Stimulated activated CD4-positive, alpha-beta T cell treated with anti-CD3 and anti-CD28 coated beads, Interleukin-2, amount 100 ng/mL, for 4 hours (primary cell): ENCODE measurements around the gene CDHR3.

Experiments used
- DNase-seq: peaks from one replicate; pipeline ENCODE4 v3.0.0-alpha.2; 2020; ENCODE audit warnings: low read depth

The CDHR3 gene

DNA sequence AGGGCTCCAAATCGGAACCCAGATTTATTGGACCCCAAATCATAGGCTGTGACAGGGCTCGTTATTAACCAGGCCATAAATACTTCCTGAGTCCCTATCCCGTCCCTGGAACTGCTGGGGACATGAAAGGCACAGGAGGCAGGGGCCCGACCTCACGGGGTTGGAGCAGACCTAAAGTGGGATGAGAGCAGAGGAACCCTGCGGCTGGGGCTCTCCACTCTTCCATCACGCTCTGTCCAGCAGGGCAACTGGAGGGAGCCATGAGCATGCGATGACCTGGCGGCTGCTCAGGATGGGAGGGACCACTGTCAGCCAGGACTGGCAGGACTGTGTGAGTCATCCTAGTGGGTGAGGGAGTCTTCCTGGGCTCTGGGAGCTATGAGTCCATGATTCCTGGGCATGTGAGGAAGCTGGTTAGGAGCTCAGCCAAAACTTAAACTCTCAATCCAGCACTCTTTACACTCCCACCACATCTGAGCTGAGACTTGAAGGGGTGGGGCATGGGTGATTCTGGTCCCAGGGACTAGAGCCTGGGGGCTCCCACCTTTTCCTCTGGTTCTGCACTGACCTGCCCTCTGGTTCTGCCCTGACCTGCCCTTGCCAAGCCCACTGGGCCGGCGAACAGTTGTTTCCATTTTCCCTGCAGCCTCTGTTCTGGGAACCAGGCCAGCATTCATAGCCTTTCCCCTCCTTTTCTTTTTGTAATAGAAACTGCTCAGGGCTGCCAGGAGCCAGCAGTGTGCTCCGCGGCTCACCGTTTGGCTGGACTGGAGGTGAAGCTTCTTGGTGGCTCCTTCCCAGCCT, 101.9 kb downstream of the CDHR3 start:
- DNase-seq = no peak

DNA sequence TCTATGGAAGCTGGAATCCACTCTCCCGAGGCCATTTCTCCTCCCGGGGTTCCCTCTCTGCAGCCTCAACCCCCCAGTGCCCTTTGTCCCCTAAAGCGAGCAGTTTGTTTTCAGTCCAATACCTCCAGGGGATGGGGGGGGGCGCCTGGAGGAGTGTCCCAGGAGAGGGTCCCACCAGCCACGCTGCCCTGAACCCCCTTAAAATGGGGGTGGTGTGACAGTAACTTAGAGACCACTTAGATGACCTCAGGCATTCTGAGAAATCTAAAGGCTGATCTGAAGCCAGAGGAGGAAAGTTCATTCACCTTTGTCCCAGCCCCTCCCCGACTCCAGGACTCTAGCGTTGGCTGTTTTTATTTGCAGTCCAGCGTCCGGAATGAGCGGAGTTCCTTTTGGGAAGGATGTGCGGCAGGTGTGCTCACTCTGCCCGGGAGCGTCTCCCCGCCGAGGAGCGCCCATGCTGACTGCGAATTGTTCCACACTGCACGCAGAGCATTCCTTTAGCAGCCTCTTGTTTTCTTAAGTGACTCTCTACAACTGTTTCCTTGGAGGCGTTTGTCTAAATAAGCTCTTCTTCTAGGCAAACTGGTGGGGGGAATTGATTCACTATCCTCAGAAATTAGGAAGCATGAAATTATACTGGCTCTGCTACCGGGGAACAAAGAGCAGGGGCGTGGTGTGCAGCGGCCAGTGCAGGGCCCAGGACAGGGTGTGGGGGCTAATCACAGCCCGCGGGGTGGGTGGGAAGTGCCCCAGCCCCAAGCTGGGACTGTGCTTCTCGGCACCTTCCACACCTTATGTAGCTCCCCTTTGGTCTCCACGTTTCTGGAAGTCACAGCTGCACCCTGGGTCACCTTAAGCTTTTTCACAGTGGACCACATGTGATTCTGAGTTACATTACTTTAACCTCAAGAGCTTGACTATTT, 102.8 kb downstream of the CDHR3 start:
- DNase-seq = no peak

DNA sequence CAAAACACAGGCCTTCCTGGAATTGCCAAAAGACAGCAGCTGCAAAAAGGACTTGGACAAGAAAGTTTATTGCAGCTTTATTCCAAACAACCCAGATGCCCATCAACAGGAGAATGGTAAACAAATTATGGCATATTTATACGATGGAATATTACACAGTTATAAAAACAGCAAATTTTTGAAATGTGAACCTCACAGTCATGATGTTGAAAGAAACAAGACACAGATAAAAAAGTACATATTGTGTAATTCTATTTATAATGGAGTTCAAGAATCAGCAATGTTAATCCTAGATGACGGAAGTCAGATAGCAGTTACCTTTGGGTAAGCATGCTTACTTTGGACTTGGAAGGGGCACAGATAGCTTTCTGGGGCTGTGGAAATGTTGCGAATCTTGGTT, 104.6 kb downstream of the CDHR3 start:
- DNase-seq = no peak

DNA sequence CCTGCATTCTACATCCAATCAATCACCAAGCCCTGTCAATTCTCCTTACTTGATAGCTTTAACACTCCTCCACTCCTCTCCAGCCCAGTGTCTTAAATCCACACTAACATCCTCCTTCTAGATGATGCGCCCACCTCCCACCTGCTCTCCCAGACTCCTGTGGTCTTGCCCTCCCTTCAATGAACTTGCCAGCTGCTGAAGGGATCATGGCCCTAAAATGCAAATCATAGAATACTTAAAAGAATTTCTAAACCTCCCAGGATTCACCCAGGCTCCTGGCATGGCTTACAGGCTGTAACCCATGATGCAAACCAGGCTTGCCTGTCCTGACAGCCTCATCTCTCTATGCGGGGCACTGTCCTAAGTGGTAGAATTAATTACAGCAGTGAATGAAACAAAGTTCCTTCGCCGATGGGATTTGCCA, 105.5 kb downstream of the CDHR3 start:
- DNase-seq = no peak

DNA sequence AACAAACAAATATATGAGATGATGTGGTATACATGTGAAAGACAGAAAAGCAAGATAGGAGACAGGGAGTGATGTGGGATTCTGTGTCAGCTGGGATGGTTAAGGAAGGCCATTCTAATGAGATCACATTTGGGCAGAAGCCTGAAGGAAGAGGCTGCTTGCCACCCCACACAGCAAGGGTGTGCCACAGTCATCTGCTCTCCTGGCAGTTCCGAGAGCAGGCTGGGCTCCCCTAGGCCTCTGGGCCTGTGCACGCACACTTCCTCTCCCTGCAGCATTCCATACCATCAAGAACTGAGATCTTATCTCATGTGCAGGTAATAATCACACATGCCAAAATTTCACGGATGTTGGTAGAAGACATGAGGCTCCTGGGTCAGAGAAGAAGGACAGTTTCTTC, 105.9 kb downstream of the CDHR3 start:
- no peak for DNase-seq

DNA sequence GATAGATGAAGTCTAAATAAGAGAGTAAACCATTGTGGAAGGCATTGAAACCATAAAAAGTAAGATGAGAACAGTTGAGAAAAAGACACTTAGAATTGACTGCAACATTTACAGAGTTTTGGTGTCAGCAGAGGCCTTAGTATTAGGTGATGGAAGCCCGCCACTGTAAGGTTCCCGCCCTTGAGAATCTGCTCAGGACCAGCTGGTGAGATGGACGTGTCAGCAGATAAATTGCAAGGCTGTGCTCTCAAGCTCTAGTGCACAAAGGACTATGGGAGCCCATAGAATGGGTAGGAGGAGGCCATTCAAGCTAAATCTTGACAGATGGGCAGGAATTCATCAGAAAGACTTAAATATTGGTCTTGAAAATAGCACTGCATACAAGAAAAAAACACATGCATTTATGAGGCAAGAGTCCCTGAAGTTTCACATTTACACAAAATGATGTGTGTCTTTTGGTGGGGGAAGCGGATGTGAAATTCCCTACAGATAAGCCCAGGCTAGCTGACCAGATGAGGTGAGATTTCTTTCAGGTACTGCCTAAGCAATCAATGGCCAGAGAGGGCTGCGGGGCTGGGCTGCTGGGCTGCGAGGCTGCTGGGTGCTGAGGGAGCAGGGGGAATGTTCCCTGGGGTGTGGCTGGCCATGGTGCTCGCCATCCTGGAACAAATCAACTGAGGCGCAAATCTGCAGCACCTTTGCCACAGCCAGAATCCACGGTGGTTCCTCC, 106.6 kb downstream of the CDHR3 start:
- no peak for DNase-seq

DNA sequence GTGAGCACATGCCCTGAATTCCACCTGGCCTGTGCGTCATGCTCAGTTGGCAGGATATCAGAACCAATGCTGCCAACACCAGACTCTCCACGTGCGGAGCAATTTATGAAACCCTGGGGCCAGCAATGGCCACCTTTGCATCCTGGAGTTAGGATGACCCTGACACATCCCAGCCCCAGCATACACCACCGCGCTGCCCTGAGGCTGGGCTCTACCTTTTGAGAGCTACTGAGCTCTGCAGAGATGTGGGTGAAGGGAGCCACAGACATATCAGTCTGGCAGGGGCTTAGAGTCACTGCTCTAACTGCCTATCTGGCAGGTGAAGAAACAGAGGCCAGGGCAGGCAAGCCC, 107.1 kb downstream of the CDHR3 start:
- DNase-seq = no peak

DNA sequence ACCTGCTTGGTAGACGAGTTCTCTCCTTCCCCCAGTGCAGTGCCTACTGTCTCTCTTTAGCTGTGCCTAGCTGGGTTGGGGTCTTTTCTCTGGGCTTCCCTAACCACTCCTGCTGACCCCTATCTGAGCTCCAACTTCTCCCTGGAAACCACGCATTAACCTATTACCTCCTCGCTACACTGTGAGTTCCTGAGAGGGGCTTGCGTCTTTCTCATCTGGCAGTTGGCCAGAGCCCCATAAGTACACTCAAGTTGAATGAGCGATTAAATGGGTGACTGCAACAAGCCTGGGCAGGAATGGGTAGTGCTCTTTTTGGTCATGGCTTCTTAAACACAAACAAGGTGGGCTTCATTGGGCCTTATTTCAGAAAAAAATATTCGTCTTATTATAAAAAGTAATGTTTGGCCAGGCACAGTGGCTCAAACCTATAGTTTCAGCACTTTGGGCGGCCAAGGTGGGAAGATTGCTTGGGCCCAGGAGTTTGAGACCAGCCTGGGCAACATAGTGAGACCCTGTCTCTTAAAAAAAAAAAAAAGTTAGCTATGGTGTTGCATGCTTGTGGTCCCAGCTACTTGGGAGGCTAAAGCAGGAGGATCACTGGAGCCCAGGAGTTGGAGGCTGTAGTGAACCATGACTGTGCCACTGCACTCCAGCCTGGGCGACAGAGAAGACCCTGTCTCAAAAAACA, 107.6 kb downstream of the CDHR3 start:
- DNase-seq = no peak

DNA sequence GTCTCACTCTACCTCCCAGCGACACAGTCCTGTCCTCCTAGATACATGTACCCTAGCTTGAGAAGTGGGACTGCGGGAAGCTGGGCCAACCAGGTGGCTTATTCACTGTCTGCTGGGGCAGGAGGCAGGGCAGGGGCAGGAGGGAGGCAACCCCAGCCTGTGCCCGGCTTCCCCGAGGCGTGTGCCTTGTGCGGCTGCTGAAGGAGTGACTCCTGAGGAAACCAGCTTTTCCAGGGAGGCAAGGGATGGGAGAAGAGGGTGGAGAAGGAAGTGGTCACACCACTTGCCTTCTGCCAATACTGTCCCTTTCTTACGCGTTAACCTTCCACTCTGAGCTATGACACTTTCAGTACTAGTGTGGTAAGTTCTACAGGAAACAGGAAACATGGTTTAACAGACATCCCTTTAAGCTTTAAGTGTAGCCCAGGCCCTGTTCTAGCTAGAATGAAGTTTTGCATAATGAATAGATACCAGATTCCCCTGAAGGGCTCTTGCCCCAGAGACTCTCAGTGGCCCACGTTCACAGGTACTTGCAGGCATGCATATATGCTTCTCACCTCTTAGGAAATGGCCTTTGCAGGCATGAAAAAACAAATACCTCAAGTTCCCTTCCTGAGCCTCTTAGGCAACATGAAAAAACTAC, 108.4 kb downstream of the CDHR3 start:
- DNase-seq = no peak

DNA sequence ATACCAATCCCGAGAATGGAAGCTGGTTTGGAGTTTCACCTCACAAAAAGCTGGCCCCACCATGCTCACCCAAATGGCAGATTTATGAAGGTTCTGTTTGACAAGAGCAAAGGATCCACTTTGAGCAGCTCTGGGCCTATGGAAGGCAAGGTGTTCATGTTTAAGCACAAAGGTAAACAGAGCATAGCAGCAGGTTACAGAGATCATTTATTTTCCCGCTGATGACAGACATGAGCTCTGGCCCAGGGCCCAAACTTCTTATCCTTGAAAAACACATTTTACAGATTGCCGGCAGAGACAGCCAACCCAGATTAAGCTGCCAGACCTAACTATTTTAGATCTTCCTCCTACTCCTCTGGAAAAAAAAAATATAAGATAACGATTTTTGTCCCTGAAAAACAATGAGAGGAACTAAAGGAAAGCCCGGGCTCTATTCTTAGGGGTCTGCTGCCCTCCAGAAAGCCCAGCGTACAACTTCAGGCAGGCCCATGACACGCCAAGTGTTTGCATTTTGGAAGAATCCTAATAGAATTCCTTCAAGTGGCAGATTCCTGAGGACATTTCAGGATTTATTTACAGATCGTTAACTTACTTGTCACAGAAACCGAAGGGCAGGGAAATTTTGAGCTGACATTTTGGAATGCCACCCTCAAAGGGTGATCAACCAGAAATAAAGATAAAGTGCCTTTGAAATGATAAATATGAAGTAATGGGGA, 109.1 kb downstream of the CDHR3 start:
- DNase-seq = no peak

DNA sequence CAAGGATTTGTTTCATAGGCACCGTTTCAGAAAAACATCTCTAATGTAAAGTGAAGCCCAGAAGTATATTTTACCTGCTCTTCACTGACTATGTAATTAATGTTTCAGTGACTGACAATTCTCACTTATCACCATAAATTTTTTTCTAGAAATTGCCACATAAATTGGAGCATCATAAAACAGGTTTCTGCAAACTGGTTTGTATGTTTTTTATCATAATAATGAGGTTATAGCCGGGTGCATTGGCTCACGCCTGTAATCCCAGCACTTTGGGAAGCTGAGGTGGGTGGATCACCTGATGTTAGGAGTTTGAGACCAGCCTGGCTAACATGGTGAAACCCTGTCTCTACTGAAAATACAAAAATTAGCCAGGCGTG, 109.6 kb downstream of the CDHR3 start:
- DNase-seq = no peak

DNA sequence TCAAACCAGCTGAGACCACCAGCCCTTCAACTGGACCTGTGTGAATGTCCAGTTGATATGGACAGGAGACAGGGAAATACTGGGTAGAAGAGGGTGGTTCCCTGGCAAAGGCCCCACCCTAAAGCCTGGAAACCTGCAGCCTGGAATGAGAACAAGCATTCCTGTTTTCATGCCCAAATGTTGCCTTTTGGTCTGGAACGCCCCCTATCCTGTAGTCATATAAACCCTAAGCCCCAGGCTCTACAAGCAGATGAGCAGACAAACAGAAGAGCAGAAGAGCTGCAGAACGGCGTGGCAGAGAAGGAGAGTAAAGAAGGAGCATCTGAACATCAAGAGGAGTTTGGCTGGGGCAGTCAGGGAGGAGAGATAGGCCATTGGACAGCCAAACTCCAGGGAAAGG, 110.6 kb downstream of the CDHR3 start:
- no peak for DNase-seq

DNA sequence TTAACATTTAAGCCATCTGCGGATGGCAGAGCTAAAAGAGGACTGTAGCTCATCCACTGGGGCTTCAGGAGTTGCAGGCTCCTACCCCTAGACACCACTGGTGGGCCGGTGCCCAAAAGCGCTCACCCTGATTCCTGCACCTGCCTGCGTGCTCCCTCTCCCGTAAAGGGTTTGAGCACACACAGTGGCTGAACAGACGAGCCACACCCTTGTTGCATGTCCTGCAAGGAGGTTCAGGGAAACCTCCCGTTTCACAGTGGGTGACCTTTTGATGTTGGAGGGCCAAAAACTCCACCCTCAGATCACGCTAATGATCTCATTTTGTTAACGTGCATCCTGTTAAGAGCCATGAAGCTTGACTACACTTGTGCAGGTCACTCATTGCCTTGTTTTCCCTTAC, 111.2 kb downstream of the CDHR3 start:
- no peak for DNase-seq

DNA sequence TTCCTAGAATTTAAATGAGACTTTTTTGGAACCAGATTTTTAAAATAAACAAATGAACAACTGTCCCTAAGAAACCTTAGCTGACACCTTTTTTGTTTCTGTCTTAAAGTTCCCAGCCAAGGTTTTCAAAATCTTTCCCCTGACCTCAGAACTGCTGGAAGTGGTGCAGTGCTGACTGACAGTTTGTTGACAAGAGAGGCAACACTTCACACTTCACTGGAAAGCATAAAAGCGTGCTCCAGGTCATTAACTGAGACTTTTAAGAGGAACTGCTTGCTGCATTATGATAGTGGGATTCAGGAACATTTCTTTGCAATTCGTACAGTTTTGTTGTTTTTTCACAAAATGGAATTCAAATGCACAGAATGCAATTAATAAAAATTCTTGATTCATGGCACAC, 112.9 kb downstream of the CDHR3 start:
- no peak for DNase-seq

DNA sequence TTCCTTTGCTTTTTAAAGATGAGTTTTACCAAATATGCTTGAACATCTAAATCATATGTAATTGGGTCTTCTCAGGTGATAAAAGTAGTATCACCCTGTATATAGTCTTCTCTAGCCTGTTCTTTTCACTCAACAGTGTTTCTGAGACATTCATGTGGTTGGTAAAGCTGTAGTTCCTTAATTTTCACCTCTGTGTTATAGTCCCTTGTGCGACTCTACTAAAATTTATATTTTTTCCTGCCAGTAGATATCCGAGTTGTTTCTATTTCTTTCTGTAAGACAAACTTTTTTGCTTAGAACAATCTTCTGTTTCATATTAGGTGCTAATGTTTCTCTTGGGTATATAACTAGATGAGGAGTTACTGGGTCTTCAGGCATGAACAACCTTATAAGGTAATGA, 113.5 kb downstream of the CDHR3 start:
- DNase-seq = no peak

DNA sequence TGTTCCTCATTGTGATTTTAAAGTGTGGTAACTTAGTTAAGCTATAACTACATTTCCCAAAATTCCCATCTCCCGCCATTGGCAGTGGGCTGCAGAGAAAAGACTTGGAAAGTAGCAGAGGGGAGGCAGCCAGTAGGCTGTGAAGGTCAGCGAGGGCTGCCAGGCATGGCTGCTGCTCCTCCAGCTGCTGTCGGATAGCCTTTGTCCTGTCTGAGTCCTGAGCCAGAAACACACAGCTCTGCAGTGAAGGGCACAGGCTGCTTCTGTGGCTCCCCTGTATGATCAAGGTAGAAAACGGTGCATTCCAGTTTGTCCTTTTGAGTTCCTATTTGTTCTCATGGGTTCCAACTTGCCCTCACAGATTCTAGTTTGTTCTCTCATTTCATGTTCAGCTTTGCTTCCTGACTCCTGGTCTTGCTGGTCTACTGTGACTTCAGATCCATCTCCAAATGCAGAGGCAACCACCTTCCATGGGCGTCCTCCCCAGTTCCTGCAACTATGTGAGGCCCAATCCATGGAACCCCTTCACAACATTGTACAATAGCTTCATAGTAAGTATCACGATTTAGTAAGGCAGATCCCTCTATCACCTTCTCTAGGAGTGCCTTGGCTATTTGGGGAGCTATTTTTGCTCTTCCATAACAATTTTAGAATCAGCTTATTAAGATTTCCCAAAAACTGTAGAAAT, 117.4 kb downstream of the CDHR3 start:
- DNase-seq = no peak

DNA sequence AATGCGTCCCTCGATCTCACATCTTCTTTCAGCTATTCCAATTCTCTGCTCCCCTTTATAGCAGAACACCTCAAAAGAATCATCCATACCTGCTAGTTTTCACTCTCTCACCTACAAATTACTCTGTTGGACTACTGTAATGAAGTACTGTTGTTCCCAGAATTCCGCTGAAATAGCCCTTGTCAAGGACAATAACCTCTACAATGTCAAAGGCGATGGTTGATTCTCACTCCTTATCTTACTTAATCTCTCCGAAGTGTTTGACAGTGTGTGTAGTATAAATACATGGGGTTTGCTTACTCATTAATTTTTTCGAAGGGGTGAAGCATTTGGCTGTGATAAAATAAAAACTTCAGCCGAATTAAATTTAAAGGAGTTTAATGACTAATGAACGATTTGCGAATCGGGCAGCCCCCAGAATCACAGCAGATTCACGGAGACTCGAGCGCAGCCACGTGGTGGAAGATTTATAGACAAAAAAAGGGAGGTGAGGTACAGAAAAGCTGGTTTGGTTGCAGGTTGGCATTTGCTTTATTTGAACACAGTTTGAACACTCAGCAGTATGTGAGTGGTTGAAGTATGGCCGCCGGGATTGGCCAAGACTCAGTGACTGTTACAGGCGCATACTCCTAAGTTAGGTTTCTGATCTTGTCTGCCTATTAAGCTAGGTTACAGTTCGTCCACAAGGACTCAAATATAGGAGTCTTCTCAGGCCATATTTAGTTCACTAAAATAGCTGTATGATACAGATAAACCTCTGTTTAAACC, 119.2 kb downstream of the CDHR3 start:
- no peak for DNase-seq
